PC-3 (cell line): Measurements from ENCODE around the gene PLA2G4D. TPM values are rescaled to one million over a fixed set of nuclear protein-coding genes. Genes with fewer than 3 reads are reported as not detected.

Experiments
- ATAC-seq: fragments of 200-7000 bp; cut with Tn5 transposase; 2 replicates; pipeline ENCODE4 v1.9.1; 2020; ENCODE audit warnings: mild to moderate bottlenecking, moderate library complexity
- BruUV-seq: library from RNA; stranded (reverse); fragments of 400-500 nt; replicated peaks from 2 replicates; lab custom pipeline; 2021; lab: Mats Ljungman, UMichigan
- CTCF ChIA-PET: fragments of 300-600 bp; sonication (Branson Sonifier 250); formaldehyde crosslinking; loops from one replicate; lab custom pipeline; 2022; ENCODE audit warnings: antibody characterized with exemption; lab: Charles Lee
- POLR2A ChIA-PET: fragments of 300-600 bp; sonication (Branson Sonifier 250); formaldehyde crosslinking; loops from one replicate; lab custom pipeline; 2022; ENCODE audit warnings: antibody characterized with exemption; ENCODE audit not compliant: unreplicated experiment; lab: Charles Lee
- DNase-seq: peaks from one replicate; pipeline ENCODE4 v3.0.0-alpha.2; 2015
- H2AFZ ChIP-seq: fragments of 300-600 bp; sonication (generic); 2 replicates; pipeline ENCODE4 v1.6.0; 2016; ENCODE audit warnings: antibody characterized with exemption, low read length
- H3F3A ChIP-seq: fragments of 300-600 bp; sonication (generic); one replicate; pipeline ENCODE4 v1.6.0; 2017; ENCODE audit warnings: antibody characterized with exemption, low read length, control low read depth, mild to moderate bottlenecking; ENCODE audit not compliant: unreplicated experiment
- H3K27ac ChIP-seq: fragments of 300-600 bp; sonication (generic); 2 replicates; pipeline ENCODE4 v1.5.1; 2016; ENCODE audit warnings: mild to moderate bottlenecking, low read length
- H3K27me3 ChIP-seq: fragments of 300-600 bp; sonication (generic); 2 replicates; pipeline ENCODE4 v1.6.1; 2016; ENCODE audit warnings: low read length, mixed read lengths
- H3K36me3 ChIP-seq: fragments of 300-600 bp; sonication (generic); 2 replicates; pipeline ENCODE4 v1.6.1; 2016; ENCODE audit warnings: low read depth, mixed run types, low read length, mixed read lengths
- H3K4me1 ChIP-seq: fragments of 300-600 bp; sonication (generic); 2 replicates; pipeline ENCODE4 v1.5.1; 2016; ENCODE audit warnings: low read length; ENCODE audit not compliant: insufficient read depth
- H3K4me2 ChIP-seq: fragments of 300-600 bp; sonication (generic); 2 replicates; pipeline ENCODE4 v1.6.0; 2016; ENCODE audit warnings: low read length
- H3K4me3 ChIP-seq: fragments of 300-600 bp; sonication (generic); 2 replicates; pipeline ENCODE4 v1.5.1; 2016; ENCODE audit warnings: mild to moderate bottlenecking, low read length, mixed read lengths
- H3K79me2 ChIP-seq: fragments of 300-600 bp; sonication (generic); 2 replicates; pipeline ENCODE4 v1.6.1; 2017; ENCODE audit warnings: low read length, mixed read lengths
- H3K9ac ChIP-seq: fragments of 300-600 bp; sonication (generic); 2 replicates; pipeline ENCODE4 v1.6.0; 2016; ENCODE audit warnings: mild to moderate bottlenecking, low read length
- H3K9me2 ChIP-seq: fragments of 300-600 bp; sonication (generic); replicated peaks from 2 replicates; pipeline ENCODE4 v1.6.1; 2016; ENCODE audit warnings: mixed run types, low read length, mixed read lengths
- H3K9me3 ChIP-seq: fragments of 300-600 bp; sonication (generic); 2 replicates; pipeline ENCODE4 v1.6.1; 2016; ENCODE audit warnings: low read length, mixed read lengths
- H4K20me1 ChIP-seq: fragments of 300-600 bp; sonication (generic); 2 replicates; pipeline ENCODE4 v1.6.1; 2016; ENCODE audit warnings: low read length, mixed read lengths
- CTCF ChIP-seq: fragments of 300-600 bp; sonication (generic); conservative IDR thresholded peaks from 2 replicates; pipeline ENCODE4 v1.5.1; 2017; ENCODE audit warnings: antibody characterized with exemption, low read depth, mild to moderate bottlenecking, low read length
- EZH2 ChIP-seq: fragments of 300-600 bp; sonication (generic); IDR thresholded peaks from one replicate; pipeline ENCODE4 v1.6.1; 2017; ENCODE audit warnings: antibody characterized with exemption, mild to moderate bottlenecking, low read length; ENCODE audit not compliant: unreplicated experiment
- EZH2phosphoT487 ChIP-seq: fragments of 300-600 bp; sonication (generic); IDR thresholded peaks from 2 replicates; pipeline ENCODE4 v1.6.1; 2018; ENCODE audit warnings: mild to moderate bottlenecking, antibody characterized with exemption, low read length, borderline replicate concordance
- intact Hi-C: fragments of 100-400 bp; cut with micrococcal nuclease; formaldehyde crosslinking; loops from 2 replicates; pipeline ENCODE4 v1.9.0; 2023
- total RNA-seq: library from RNA; depleted of rRNA; stranded (reverse); fragments of >200 nt; gene quantifications from 2 replicates; pipeline ENCODE4 v1.2.3, GENCODE V29; 2014

Gene PLA2G4D
- total RNA-seq, 1 experiment from 2014 or later: 0.55 TPM

- Histone ChIP-seq H3K4me1 (0 out of 2 replicates have a peak, but pooled peaks cover under 1% of the 10 kb centered on the region), H3K36me3 (no peaks in the 10 kb centered on the region), H3K4me3 (no peak overlapping the region), H4K20me1 (no peaks in the 10 kb centered on the region), H3K9me3 (no peaks in the 10 kb centered on the region), H2AFZ (no peak overlapping the region), H3K9ac (no peak overlapping the region), H3K27ac (no peak overlapping the region), H3F3A (no peaks in the 10 kb centered on the region), H3K4me2 (no peak overlapping the region), H3K27me3 (no peaks in the 10 kb centered on the region), H3K9me2 (no peaks in the 10 kb centered on the region), H3K79me2 (no peaks in the 10 kb centered on the region)
- intact Hi-C loops: no loop called here
- no TSS peak for BruUV-seq
- ChIA-PET CTCF (no interaction called here), POLR2A (interaction anchor here (0.5 kb wide), 1 partner anchor 265 kb away, joined by 5 read pairs; no protein-coding TSS in a partner anchor)
- no peak for DNase-seq
- TF ChIP-seq EZH2phosphoT487 (no peak), CTCF (no peak), EZH2 (no peak)
- no peak for ATAC-seq
Observed at GRCh38 chr15:42071717-42072116, 22.6 kb downstream of the PLA2G4D start.

- no peak for TF ChIP-seq EZH2
- TF ChIP-seq EZH2phosphoT487: no peak
- TF ChIP-seq CTCF: no peak
- Histone ChIP-seq H2AFZ (no peak overlapping the region), H3K9ac (no peak overlapping the region), H3K36me3 (no peaks in the 10 kb centered on the region), H4K20me1 (no peaks in the 10 kb centered on the region), H3K79me2 (no peaks in the 10 kb centered on the region), H3K9me2 (no peaks in the 10 kb centered on the region), H3K27me3 (no peaks in the 10 kb centered on the region), H3K4me2 (no peak overlapping the region), H3F3A (no peaks in the 10 kb centered on the region), H3K27ac (no peak overlapping the region), H3K9me3 (no peaks in the 10 kb centered on the region), H3K4me3 (no peak overlapping the region), H3K4me1 (peaks cover 4% of the 10 kb centered on the region; the same call in 1 of the 2 replicates)
- BruUV-seq: no TSS peak
- ChIA-PET POLR2A (no interaction called here), CTCF (no interaction called here)
- DNase-seq: no peak
- no peak for ATAC-seq
- intact Hi-C loops: no loop called here
Observed at GRCh38 chr15:42070976-42071350, 23.4 kb downstream of the PLA2G4D start.

DNA sequence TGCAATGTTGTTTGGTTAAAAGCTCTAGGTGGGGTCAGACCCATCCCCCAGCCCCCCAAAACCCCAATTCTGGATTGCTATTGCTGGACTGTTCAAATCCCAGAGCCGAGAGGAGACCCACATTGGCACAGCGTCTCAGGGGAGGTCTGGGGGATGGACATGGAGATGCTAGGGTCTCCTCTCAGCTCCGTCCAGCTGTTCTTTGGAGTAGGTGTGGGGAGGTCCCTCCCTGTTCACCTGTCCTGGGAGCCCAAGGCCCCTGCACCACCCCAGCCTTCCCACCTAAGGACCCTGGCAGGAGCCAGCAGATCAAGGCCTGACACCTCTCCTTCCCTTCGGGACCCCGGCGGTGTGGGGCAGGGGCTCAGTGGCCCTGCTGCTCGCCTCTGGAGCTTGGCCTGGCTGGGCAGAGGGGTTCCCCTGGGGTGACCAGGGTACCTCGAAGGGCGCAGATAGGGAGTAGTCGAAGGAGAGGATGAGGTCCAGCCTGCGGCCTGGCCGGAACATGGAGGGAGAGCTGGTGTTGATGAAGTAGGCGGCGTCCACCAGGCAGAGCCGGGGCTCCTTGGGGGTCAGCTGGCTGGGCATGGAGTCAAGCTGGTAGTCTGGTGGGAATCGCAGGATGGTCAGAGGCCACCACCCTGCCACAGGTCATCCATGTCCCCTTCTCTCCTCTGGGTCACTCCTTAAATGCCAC lies 23.9 kb downstream of the PLA2G4D start:
- ChIA-PET CTCF (no interaction called here), POLR2A (no interaction called here)
- Histone ChIP-seq H3K9ac (no peak overlapping the region), H3F3A (no peaks in the 10 kb centered on the region), H3K79me2 (no peaks in the 10 kb centered on the region), H2AFZ (no peak overlapping the region), H3K27me3 (no peaks in the 10 kb centered on the region), H3K36me3 (no peaks in the 10 kb centered on the region), H3K9me2 (no peaks in the 10 kb centered on the region), H3K9me3 (no peaks in the 10 kb centered on the region), H3K4me2 (no peak overlapping the region), H4K20me1 (no peaks in the 10 kb centered on the region), H3K27ac (no peak overlapping the region), H3K4me1 (peaks cover 8% of the 10 kb centered on the region; the same call in 1 of the 2 replicates), H3K4me3 (no peak overlapping the region)
- TF ChIP-seq EZH2phosphoT487: no peak
- no peak for TF ChIP-seq EZH2
- no peak for TF ChIP-seq CTCF
- no TSS peak for BruUV-seq
- ATAC-seq (no peak), DNase-seq (no peak)
- intact Hi-C loops: no loop called here
